ENCODE data around the gene OR5H1. TPM values are rescaled to one million over a fixed set of nuclear protein-coding genes. Genes with fewer than 3 reads are reported as not detected.

Gene OR5H1
- total RNA-seq, 1 experiment from 2014 or later = not detected

DNA sequence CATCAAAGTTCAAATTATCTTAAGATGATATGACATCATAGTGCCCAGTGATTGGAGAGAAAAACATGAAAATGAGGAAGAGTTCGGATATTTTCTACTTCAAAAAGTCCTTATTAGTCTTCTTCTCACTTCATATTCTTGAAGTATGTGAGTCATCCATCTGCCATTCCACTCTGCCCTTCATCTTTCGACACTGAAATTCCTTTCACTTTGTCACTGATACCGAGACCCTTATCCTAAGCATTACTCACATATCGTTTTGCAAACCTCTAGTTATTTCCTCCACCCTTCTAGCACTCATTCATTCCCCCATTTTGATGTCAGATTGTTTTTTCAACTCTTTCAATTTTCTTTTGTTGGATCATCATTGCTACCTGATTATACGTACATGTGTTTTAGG lies 20.7 kb downstream of the OR5H1 start:
- in situ Hi-C loops (cut with HindIII; ENCODE audit: low pct_unique_long_range_greater_than_20kb, low sequenced_read_pairs) (no loop called here), intact Hi-C loops (cut with micrococcal nuclease; ENCODE audit: unreplicated experiment) (no loop called here)
- Histone ChIP-seq H3K27me3 (ENCODE audit: control insufficient read depth, insufficient read depth, low read length) (no peaks in the 10 kb centered on the region), H3K4me3 (ENCODE audit: low read depth in 2 of 2, low read length in 2 of 2) (no peak overlapping the region), H3K36me3 (ENCODE audit: control insufficient read depth, insufficient read depth, low read length) (no peaks in the 10 kb centered on the region), H3K9me3 (ENCODE audit: control insufficient read depth, insufficient read depth, low read depth, low read length) (no peaks in the 10 kb centered on the region), H3K27ac (ENCODE audit: low read length) (no peak overlapping the region), H3K4me1 (ENCODE audit: control insufficient read depth, insufficient read depth, low read length) (no peaks in the 10 kb centered on the region)
- TF ChIP-seq TCF7L2 (IDR thresholded peaks at IDR 0.05; ENCODE audit: low read depth, low read length) (no peak), SIN3A (IDR thresholded peaks at IDR 0.05; ENCODE audit: borderline replicate concordance, insufficient read depth, low read depth, low read length) (no peak)
- no peak for ATAC-seq
- no peak for DNase-seq (ENCODE audit: low read depth, low spot score)
- POLR2A ChIA-PET = no interaction called here
- CTCF ChIA-PET = no interaction called here
- BruUV-seq (replicated peaks) = no TSS peak

DNA sequence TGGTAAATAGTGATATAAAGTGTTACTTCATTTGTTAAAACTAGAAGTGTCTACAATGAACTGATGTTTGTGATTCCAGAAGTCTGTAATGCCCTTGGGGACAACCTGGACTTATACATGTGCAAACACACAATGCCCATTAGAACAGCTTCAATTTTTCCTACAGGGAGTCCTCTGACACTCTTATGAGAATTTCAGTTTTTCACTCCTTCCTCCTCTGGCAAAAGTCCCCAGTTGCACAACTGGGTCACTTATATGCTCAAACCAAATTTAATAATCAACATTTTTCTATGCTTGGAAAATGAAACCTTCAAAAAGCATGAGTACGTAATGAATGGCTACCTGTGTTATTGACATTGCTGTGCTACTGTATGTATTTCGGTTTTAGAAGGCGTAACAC lies 35.9 kb downstream of the OR5H1 start, which contains the start of gene OR5H15:
Gene OR5H15 (plus strand): TSS at position 301 of the 400 bp plus-strand sequence. CDS start 2,004 bp downstream, outside the sequence.
- ChIA-PET POLR2A (no interaction called here), CTCF (no interaction called here)
- H3K4me3 ChIP-seq (ENCODE audit: low read depth in 2 of 2, low read length in 2 of 2) = no peak within 1 kb of the TSS
- H3K9me3 ChIP-seq (ENCODE audit: control insufficient read depth, insufficient read depth, low read depth, low read length) = 0 out of 2 replicates have a peak, but pooled peaks cover 2% of the 10 kb centered on the region
- no peak within 1 kb of the TSS for H3K27ac ChIP-seq (ENCODE audit: low read length)
- TF ChIP-seq, protein P1, sequence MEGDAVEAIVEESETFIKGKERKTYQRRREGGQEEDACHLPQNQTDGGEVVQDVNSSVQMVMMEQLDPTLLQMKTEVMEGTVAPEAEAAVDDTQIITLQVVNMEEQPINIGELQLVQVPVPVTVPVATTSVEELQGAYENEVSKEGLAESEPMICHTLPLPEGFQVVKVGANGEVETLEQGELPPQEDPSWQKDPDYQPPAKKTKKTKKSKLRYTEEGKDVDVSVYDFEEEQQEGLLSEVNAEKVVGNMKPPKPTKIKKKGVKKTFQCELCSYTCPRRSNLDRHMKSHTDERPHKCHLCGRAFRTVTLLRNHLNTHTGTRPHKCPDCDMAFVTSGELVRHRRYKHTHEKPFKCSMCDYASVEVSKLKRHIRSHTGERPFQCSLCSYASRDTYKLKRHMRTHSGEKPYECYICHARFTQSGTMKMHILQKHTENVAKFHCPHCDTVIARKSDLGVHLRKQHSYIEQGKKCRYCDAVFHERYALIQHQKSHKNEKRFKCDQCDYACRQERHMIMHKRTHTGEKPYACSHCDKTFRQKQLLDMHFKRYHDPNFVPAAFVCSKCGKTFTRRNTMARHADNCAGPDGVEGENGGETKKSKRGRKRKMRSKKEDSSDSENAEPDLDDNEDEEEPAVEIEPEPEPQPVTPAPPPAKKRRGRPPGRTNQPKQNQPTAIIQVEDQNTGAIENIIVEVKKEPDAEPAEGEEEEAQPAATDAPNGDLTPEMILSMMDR (IDR thresholded peaks at IDR 0.05) = no peak
- TF ChIP-seq SIN3A (IDR thresholded peaks at IDR 0.05; ENCODE audit: borderline replicate concordance, insufficient read depth, low read depth, low read length) (no peak), TCF7L2 (IDR thresholded peaks at IDR 0.05; ENCODE audit: low read depth, low read length) (no peak), POLR2AphosphoS5 (IDR thresholded peaks at IDR 0.05; ENCODE audit: low read depth, low read length) (no peak)
- TF ChIP-seq, protein P2, sequence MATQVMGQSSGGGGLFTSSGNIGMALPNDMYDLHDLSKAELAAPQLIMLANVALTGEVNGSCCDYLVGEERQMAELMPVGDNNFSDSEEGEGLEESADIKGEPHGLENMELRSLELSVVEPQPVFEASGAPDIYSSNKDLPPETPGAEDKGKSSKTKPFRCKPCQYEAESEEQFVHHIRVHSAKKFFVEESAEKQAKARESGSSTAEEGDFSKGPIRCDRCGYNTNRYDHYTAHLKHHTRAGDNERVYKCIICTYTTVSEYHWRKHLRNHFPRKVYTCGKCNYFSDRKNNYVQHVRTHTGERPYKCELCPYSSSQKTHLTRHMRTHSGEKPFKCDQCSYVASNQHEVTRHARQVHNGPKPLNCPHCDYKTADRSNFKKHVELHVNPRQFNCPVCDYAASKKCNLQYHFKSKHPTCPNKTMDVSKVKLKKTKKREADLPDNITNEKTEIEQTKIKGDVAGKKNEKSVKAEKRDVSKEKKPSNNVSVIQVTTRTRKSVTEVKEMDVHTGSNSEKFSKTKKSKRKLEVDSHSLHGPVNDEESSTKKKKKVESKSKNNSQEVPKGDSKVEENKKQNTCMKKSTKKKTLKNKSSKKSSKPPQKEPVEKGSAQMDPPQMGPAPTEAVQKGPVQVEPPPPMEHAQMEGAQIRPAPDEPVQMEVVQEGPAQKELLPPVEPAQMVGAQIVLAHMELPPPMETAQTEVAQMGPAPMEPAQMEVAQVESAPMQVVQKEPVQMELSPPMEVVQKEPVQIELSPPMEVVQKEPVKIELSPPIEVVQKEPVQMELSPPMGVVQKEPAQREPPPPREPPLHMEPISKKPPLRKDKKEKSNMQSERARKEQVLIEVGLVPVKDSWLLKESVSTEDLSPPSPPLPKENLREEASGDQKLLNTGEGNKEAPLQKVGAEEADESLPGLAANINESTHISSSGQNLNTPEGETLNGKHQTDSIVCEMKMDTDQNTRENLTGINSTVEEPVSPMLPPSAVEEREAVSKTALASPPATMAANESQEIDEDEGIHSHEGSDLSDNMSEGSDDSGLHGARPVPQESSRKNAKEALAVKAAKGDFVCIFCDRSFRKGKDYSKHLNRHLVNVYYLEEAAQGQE (IDR thresholded peaks at IDR 0.05; ENCODE audit: insufficient read depth in 1 of 2, low read depth in 2 of 2, low read length in 1 of 2) = no peak
- in situ Hi-C loops (cut with HindIII; ENCODE audit: low pct_unique_long_range_greater_than_20kb, low sequenced_read_pairs) (no loop called here), intact Hi-C loops (cut with micrococcal nuclease; ENCODE audit: unreplicated experiment) (no loop called here)
- no peaks in the 10 kb centered on the region for H3K4me1 ChIP-seq (ENCODE audit: control insufficient read depth, insufficient read depth, low read length)
- no peaks in the 10 kb centered on the region for H3K36me3 ChIP-seq (ENCODE audit: control insufficient read depth, insufficient read depth, low read length)
- BruUV-seq (replicated peaks) = no TSS peak
- DNase-seq (ENCODE audit: low read depth, low spot score) (no peak), ATAC-seq (no peak)
- H3K27me3 ChIP-seq (ENCODE audit: control insufficient read depth, insufficient read depth, low read length) = no peaks in the 10 kb centered on the region

DNA sequence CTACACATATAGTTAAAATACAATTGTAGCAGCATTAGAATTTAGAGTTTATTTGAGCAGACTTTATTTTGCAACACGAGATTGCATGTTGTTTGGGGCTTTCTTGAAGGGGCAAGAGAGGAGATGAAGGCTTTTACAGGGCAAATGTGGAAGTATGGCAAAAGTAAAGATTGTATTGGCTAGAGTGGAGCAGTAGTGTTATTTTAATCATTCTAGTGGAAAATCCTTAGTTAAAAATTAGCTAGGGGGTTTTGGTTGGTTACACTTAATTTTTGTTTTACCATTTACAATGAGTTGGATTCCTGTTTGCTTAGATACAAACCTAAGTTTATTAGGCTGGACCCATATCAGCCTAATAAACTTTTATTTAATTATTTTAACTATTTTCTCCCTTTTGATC lies 40.5 kb downstream of the OR5H1 start:
- CTCF ChIA-PET = no interaction called here
- POLR2A ChIA-PET = no interaction called here
- in situ Hi-C loops (cut with HindIII; ENCODE audit: low pct_unique_long_range_greater_than_20kb, low sequenced_read_pairs) (no loop called here), intact Hi-C loops (cut with micrococcal nuclease; ENCODE audit: unreplicated experiment) (no loop called here)
- Histone ChIP-seq H3K27me3 (ENCODE audit: control insufficient read depth, insufficient read depth, low read length) (no peaks in the 10 kb centered on the region), H3K4me1 (ENCODE audit: control insufficient read depth, insufficient read depth, low read length) (no peaks in the 10 kb centered on the region), H3K9me3 (ENCODE audit: control insufficient read depth, insufficient read depth, low read depth, low read length) (0 out of 2 replicates have a peak, but pooled peaks cover 2% of the 10 kb centered on the region), H3K4me3 (ENCODE audit: low read depth in 2 of 2, low read length in 2 of 2) (no peak overlapping the region), H3K27ac (ENCODE audit: low read length) (no peak overlapping the region), H3K36me3 (ENCODE audit: control insufficient read depth, insufficient read depth, low read length) (no peaks in the 10 kb centered on the region)
- no TSS peak for BruUV-seq (replicated peaks)
- TF ChIP-seq POLR2AphosphoS5 (IDR thresholded peaks at IDR 0.05; ENCODE audit: low read depth, low read length) (no peak), TCF7L2 (IDR thresholded peaks at IDR 0.05; ENCODE audit: low read depth, low read length) (no peak), SIN3A (IDR thresholded peaks at IDR 0.05; ENCODE audit: borderline replicate concordance, insufficient read depth, low read depth, low read length) (no peak)
- TF ChIP-seq, protein P2 (IDR thresholded peaks at IDR 0.05; ENCODE audit: insufficient read depth in 1 of 2, low read depth in 2 of 2, low read length in 1 of 2) = no peak
- TF ChIP-seq, protein P1 (IDR thresholded peaks at IDR 0.05) = no peak
- no peak for ATAC-seq
- DNase-seq (ENCODE audit: low read depth, low spot score) = no peak
